ENCODE results near the gene EPB41.
"Not testable (repeated sequence)": the region's sequence is repeated elsewhere in the genome, so short reads cannot be mapped to it uniquely, and the experiment has no call there.

EPB41 gene

GRCh38 chr1:28982198-28982597 is 67.8 kb downstream of the EPB41 start:
- no peak for DNase-seq (ENCODE audit: low spot score)

GRCh38 chr1:28983091-28983490 is 68.7 kb downstream of the EPB41 start:
- DNase-seq (ENCODE audit: low spot score): no peak

GRCh38 chr1:28983509-28984310 is 69.3 kb downstream of the EPB41 start:
- DNase-seq (ENCODE audit: low spot score): peak; percentile 15

GRCh38 chr1:28984311-28984684 is 69.9 kb downstream of the EPB41 start:
- no peak for DNase-seq (ENCODE audit: low spot score)

DNA sequence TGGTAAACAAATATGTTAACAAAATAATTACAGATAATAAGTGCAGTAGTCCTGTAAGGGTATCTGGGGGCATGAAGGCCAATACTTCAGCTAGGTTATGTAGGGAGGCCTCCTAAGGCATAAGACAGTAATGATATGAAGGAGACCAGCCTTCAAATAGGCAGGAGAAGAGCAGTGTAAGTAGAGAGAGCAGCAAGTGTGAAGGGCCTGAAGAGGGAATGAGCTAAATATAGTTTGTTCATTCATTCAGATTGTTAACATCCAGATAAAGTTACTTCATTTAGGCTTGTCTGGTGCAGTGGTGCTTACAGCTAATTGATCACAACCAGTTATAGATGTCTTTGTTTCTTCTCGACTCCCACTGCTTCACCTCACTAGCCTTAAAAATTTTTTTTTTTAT is 71.1 kb downstream of the EPB41 start:
- DNase-seq (ENCODE audit: low spot score): no peak

GRCh38 chr1:28986306-28986910 is 72.0 kb downstream of the EPB41 start:
- DNase-seq (ENCODE audit: low spot score): no peak

DNA sequence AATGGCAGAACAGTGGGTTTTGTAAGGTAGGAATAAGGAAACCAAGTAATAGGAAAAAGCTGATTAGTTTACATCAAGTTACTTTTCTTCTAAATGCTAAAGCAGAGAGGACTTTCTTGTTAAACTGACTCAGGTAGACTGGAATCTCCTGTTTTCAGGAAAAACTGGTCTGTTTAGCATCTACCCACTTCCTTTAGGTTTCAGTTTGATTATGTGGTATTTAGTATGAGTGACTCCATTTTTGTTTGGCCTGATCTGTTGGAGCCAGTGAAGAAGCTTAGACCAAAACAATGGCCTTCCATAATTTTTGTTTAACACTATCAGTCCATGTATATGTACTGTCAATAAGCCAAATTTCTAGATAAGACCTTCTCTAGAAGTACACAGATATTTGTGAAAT is 88.4 kb downstream of the EPB41 start:
- DNase-seq (ENCODE audit: low spot score): no peak

DNA sequence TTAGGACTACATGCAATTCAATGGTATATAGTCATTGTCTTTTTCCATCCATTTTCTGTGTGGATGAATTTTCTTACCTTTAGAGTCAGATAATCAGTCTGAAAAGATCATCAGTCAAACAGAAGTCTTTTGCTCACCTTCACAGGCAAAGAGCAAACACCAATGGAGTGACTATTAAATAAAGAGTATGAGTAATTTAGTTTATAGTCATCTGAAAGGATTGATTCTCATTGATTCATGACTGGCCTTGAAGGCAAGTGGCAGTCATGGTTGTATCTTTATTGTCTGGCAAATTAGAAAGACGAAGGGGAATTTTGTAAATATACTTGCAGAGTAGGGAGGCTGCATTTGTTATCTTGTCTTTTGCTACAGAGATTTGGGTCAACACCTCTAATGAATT is 89.9 kb downstream of the EPB41 start:
- no peak for DNase-seq (ENCODE audit: low spot score)

DNA sequence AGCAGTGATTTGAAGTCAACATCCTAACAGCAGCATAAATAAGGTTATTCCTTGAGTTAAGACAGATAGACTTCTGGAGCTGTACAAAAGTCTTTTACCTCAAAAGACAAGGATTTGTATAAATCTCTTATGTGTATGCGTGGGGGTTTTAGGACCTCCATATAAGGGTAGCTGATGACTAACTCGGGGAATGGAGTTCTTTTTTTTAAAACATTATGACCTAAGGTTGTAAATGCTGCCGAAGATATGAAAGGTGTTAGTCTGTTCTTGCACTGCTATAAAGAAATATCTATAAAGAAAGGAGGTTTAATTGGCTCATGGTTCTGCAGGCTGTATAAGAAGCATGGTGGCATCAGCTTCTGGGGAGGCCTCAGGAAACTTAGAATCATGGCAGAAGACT is 90.4 kb downstream of the EPB41 start:
- no peak for DNase-seq (ENCODE audit: low spot score)

DNA sequence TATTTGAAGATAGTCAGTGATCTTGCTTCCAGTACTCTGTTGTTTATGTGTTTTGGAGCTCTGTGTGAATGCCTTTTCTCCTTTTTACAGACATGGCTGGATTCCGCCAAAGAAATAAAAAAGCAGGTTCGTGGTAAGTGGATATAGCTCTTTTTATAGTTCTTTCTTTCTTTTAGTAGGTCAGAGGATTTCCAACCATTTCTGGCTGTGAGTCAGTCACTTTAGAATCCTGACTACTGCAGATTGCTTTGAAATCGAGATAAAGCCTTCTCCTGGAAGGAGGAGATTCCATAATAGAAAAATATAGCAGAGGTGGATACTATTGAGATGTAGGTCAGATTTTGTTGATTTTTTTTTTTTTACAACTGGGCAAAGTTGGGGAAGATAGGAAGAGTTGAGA is 97.4 kb downstream of the EPB41 start:
- DNase-seq (ENCODE audit: low spot score): no peak

DNA sequence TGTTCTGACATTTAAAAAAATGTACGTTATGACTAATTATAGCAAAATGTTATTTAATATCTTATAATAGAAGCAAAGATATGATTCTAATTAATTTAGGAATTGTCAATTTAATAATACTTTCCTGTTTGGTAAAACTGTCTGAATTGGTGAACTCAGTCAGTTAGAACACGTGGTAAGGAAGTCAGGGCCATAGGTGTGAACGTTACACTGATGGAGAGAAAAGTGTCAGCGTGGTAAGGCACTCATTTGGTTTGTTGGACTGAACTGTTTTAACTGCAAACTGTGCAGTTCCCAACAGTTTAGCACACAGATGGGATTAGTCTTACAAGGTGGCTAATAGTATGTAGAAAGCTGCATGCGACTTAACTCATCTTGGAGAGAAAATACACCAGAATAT is 102.9 kb downstream of the EPB41 start:
- no peak for DNase-seq (ENCODE audit: low spot score)

- DNase-seq (ENCODE audit: low spot score): no peak
Measured at GRCh38 chr1:29017975-29018712, 103.8 kb downstream of the EPB41 start.

DNA sequence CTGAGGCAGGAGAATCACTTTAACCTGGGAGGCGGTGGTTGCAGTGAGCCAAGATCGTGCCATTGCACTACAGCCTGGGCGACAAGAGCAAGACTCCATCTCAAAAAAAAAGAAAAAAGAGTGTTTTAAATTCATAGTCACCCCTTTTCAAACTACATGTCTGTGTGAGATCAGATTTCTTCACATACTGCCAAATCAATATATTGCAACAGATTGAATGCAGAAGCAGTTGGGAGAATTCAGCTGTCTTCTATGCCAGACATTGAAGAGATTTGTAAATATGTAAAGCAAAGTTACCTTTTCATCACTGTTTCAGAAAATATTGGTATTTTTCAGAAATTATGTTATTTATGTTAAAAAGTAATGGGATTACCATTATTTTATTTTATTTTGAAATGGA is 108.3 kb downstream of the EPB41 start:
- DNase-seq (ENCODE audit: low spot score): no peak

GRCh38 chr1:29029667-29030066 is 115.3 kb downstream of the EPB41 start:
- DNase-seq (ENCODE audit: low spot score): no peak

- DNase-seq (ENCODE audit: low spot score): no peak
Measured at GRCh38 chr1:29032841-29033240, 118.5 kb downstream of the EPB41 start.

GRCh38 chr1:29033829-29034466 is 119.6 kb downstream of the EPB41 start:
- DNase-seq (ENCODE audit: low spot score): peak; percentile 47

GRCh38 chr1:29043274-29043965 is 129.1 kb downstream of the EPB41 start:
- no peak for DNase-seq (ENCODE audit: low spot score)

DNA sequence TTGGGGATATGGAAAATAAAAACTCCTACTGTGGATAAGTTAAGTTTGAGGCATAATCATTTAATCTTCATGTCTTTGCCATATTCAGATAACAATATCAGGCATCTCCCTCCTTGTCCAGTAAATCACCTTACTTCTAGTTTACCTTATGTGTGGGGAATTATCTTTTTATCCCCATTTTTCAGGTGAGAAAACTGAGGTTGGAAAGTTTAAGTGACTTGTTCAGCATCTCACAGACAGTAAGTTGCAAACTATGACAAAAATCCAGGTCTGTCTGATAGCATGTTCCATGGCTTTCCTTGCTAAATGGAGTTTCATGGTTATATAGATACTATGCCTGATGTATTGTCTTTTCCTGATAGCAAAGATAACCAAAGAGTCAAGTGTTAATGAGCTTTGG is 129.6 kb downstream of the EPB41 start:
- DNase-seq (ENCODE audit: low spot score): no peak

DNA sequence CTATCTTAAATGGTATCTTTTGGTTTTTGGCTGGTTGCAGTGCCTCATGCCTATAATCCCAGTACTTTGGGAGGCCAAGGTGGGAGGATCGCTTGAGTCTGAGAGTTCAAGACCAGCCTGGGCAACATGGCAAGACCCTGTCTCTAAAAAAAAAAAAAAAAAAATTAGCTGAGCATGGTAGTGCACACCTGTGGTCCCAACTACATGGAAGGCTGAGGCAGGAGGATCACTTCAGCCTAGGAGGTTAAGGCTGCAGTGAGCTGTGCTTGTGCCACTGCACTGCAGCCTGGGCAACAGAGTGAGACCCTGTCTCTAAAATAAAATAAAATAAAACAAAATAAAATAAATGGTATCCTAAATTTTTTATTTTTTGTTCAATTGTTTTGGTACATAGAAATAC is 131.3 kb downstream of the EPB41 start:
- not testable (repeated sequence) for DNase-seq (ENCODE audit: low spot score)

- no peak for DNase-seq (ENCODE audit: low spot score)
Measured at GRCh38 chr1:29047142-29047541, 132.8 kb downstream of the EPB41 start.

DNA sequence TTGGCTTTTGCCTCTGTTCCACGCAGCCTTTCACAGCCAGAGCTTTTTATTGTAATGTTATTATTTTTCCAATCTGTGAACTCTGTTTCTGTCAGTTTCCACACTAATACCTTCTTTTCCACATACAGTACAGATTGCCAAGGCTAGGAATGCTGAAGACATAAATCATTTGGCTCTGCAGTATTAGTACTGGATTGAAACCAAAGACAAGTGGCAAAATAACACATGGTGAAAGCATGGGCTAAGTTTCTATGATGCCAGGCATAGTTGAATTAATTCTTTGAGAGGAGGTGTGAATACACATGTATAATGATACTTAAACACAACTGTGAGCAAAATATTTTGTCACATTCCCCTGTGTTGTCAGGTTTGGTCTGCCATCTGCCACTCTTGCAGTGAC is 135.8 kb downstream of the EPB41 start:
- no peak for DNase-seq (ENCODE audit: low spot score)

GRCh38 chr1:29052100-29052499 is 137.7 kb downstream of the EPB41 start:
- DNase-seq (ENCODE audit: low spot score): no peak
